HepG2 (cell line): ENCODE results near the gene UQCRC1. TPM values are rescaled to one million over a fixed set of nuclear protein-coding genes. Genes with fewer than 3 reads are reported as not detected.

ENCODE experiments used
- ATAC-seq: fragments of 200-7000 bp; cut with Tn5 transposase; 3 replicates; pipeline ENCODE4 v1.9.1; 2020; ENCODE audit warnings: mild to moderate bottlenecking, moderate library complexity
- BruUV-seq: library from RNA; stranded (reverse); fragments of 400-500 nt; replicated peaks from 2 replicates; lab custom pipeline; 2021; lab: Mats Ljungman, UMichigan
- CTCF ChIA-PET: fragments of 300-600 bp; formaldehyde crosslinking; extraction: SDS; loops from one replicate; lab custom pipeline; 2021; ENCODE audit warnings: low total read pairs, inconsistent platforms, low intra/inter-chr PET ratio; lab: Yijun Ruan, JAX
- POLR2A ChIA-PET: fragments of 350-600 bp; sonication (Branson Sonifier 250); formaldehyde crosslinking; loops from one replicate; lab custom pipeline; 2020; ENCODE audit warnings: antibody characterized with exemption, inconsistent platforms; lab: Yijun Ruan, JAX
- DNase-seq: peaks from one replicate; pipeline ENCODE4 v3.0.0-alpha.2; 2015; ENCODE audit warnings: low spot score
- FAIRE-seq: peaks from 3 replicates; lab custom pipeline; 2011; peaks lifted over from hg19 to GRCh38; lab: Jason Lieb, UNC
- H2AFZ ChIP-seq: one replicate; pipeline ENCODE4 v1.6.1; 2011; ENCODE audit warnings: low read length, inconsistent platforms
- H3K27ac ChIP-seq: fragments of 300-600 bp; 3 replicates; pipeline ENCODE4 v1.8.0; 2011; ENCODE audit warnings: mixed run types, mild to moderate bottlenecking, mixed read lengths, low read length, inconsistent platforms; ENCODE audit not compliant: insufficient read depth; ENCODE audit errors: extremely low read length
- H3K27me3 ChIP-seq, 2 experiments: fragments of 200-600 bp in 1 of 2; 2 replicates in 1 of 2; 3 replicates in 1 of 2; pipeline versions ENCODE4 v1.6.0 to v1.8.0; 2011; ENCODE audit warnings: low read length in 2 of 2, mild to moderate bottlenecking in 2 of 2, moderate library complexity in 2 of 2, inconsistent platforms in 1 of 2; ENCODE audit not compliant: insufficient read depth in 2 of 2, control insufficient read depth in 1 of 2
- H3K36me3 ChIP-seq, 2 experiments: fragments of 200-600 bp in 1 of 2; replicated peaks in 1 of 2; 2 replicates in 1 of 2; 3 replicates in 1 of 2; pipeline versions ENCODE4 v1.5.1 to v1.8.0; 2011; ENCODE audit warnings: low read length in 2 of 2, inconsistent platforms in 1 of 2; ENCODE audit not compliant: insufficient read depth in 2 of 2, control insufficient read depth in 1 of 2
- H3K4me1 ChIP-seq: 2 replicates; pipeline ENCODE4 v1.5.1; 2012; ENCODE audit warnings: low read length, inconsistent platforms; ENCODE audit not compliant: insufficient read depth
- H3K4me2 ChIP-seq: 2 replicates; pipeline ENCODE4 v1.6.0; 2011; ENCODE audit warnings: low read depth, low read length, inconsistent platforms
- H3K4me3 ChIP-seq, 3 experiments: fragments of 200-600 bp in 1 of 3; sonication (generic), shearing (Covaris generic) in 1 of 3; replicated peaks in 1 of 3; 2 replicates each; pipeline ENCODE4 v1.5.1; 2011 to 2016; ENCODE audit warnings: low read length in 3 of 3, inconsistent platforms in 2 of 3, low read depth in 2 of 3, mild to moderate bottlenecking in 2 of 3, control low read depth in 1 of 3, mixed read lengths in 1 of 3; ENCODE audit not compliant: insufficient read depth in 1 of 3
- H3K79me2 ChIP-seq: one replicate; pipeline ENCODE4 v1.6.1; 2011; ENCODE audit warnings: low read length, inconsistent platforms; ENCODE audit not compliant: insufficient read depth
- H3K9ac ChIP-seq: 2 replicates; pipeline ENCODE4 v1.6.0; 2011; ENCODE audit warnings: mild to moderate bottlenecking, low read depth, low read length, inconsistent platforms; ENCODE audit not compliant: insufficient read depth
- H3K9me3 ChIP-seq: 2 replicates; pipeline ENCODE4 v1.5.1; 2012; ENCODE audit warnings: mild to moderate bottlenecking, low read length
- H4K20me1 ChIP-seq: 2 replicates; pipeline ENCODE4 v1.6.0; 2011; ENCODE audit warnings: inconsistent platforms, mild to moderate bottlenecking, low read length, moderate library complexity; ENCODE audit not compliant: insufficient read depth
- EZH2 ChIP-seq: conservative IDR thresholded peaks from 2 replicates; pipeline ENCODE4 v1.6.1; 2012; ENCODE audit warnings: mild to moderate bottlenecking, low read depth, low read length, moderate library complexity
- IKZF4 ChIP-seq: sonication (generic); formaldehyde crosslinking; IDR thresholded peaks from 2 replicates; pipeline ENCODE4 v1.5.1; 2020; ENCODE audit warnings: borderline replicate concordance, mild to moderate bottlenecking, low read depth, missing genetic modification reagents; ENCODE audit errors: not compliant biosample characterization
- POGK ChIP-seq: sonication (generic); formaldehyde crosslinking; conservative IDR thresholded peaks from 2 replicates; pipeline ENCODE4 v1.8.0; 2022; ENCODE audit warnings: mild to moderate bottlenecking, moderate library complexity, missing genetic modification reagents
- RARA ChIP-seq: IDR thresholded peaks from 2 replicates; pipeline ENCODE4 v1.6.1; 2016; ENCODE audit warnings: missing genetic modification reagents, missing compliant biosample characterization
- ZFX ChIP-seq: sonication (generic); formaldehyde crosslinking; IDR thresholded peaks from 2 replicates; pipeline ENCODE4 v1.4.0; 2020; ENCODE audit warnings: mild to moderate bottlenecking, low read depth, missing genetic modification reagents, moderate library complexity
- ZNF572 ChIP-seq: sonication (generic); formaldehyde crosslinking; IDR thresholded peaks from 2 replicates; pipeline ENCODE4 v1.5.1; 2020; ENCODE audit warnings: mild to moderate bottlenecking, missing genetic modification reagents
- ZNF674 ChIP-seq: sonication (generic); formaldehyde crosslinking; IDR thresholded peaks from 2 replicates; pipeline ENCODE4 v1.5.0; 2020; ENCODE audit warnings: low read depth, mild to moderate bottlenecking, missing genetic modification reagents
- ZNF691 ChIP-seq: sonication (generic); formaldehyde crosslinking; IDR thresholded peaks from 2 replicates; pipeline ENCODE4 v1.4.0; 2020; ENCODE audit warnings: missing genetic modification reagents, low read depth, mild to moderate bottlenecking, borderline replicate concordance
- ZNF75D ChIP-seq: sonication (generic); formaldehyde crosslinking; IDR thresholded peaks from 2 replicates; pipeline ENCODE4 v1.8.1; 2023; ENCODE audit warnings: missing genetic modification reagents, mild to moderate bottlenecking, borderline replicate concordance
- WGBS: methylation state at CpG from one replicate; pipeline ENCODE4 v1.1.6; 2017; ENCODE audit warnings: low lambda C conversion rate; 5-methylcytosine and 5-hydroxymethylcytosine counted together
- in situ Hi-C: cut with HindIII; loops from 2 replicates; pipeline ENCODE4 v1.10.0; 2017; ENCODE audit warnings: low pct_unique_long_range_greater_than_20kb; ENCODE audit not compliant: extremely low pct_ligation_motif_present
- intact Hi-C: fragments of 100-400 bp; cut with micrococcal nuclease; formaldehyde crosslinking; loops from one replicate; pipeline ENCODE4 v1.10.0; 2022; ENCODE audit not compliant: unreplicated experiment
- polyA plus RNA-seq, 8 experiments: library from polyadenylated mRNA; depleted of rRNA in 3 of 8; stranded (reverse) in 7 of 8; unstranded in 1 of 8; fragments of >200 nt; fragmentation: Illumina TruSeq in 4 of 8; extraction: Trizol in 4 of 8; gene quantifications; 2 replicates each; pipeline versions ENCODE4 v1.2.1 to v1.2.3, GENCODE V29; 2011 to 2016; ENCODE audit warnings: low read depth in 4 of 8, missing spikeins in 1 of 8, mixed read lengths in 1 of 8; ENCODE audit not compliant: insufficient read depth in 1 of 8
- total RNA-seq, 5 experiments: library from RNA; depleted of rRNA; stranded (reverse); fragments of >200 nt; fragmentation: Illumina TruSeq; extraction: Trizol; gene quantifications; 2 replicates each; pipeline ENCODE4 v1.2.3, GENCODE V29; 2016; ENCODE audit warnings: low read depth in 1 of 5
- TF ChIP-seq, protein P1 (sequence below): sonication (generic); formaldehyde crosslinking; IDR thresholded peaks from 2 replicates; pipeline ENCODE4 v1.5.0; 2020; ENCODE audit warnings: mild to moderate bottlenecking, missing genetic modification reagents, borderline replicate concordance
- TF ChIP-seq, protein P2 (sequence below): sonication (generic); formaldehyde crosslinking; IDR thresholded peaks from 2 replicates; pipeline ENCODE4 v1.5.0; 2020; ENCODE audit warnings: mild to moderate bottlenecking, missing genetic modification reagents
- TF ChIP-seq, protein P3 (sequence below): sonication (generic); formaldehyde crosslinking; IDR thresholded peaks from 2 replicates; pipeline ENCODE4 v1.8.0; 2022; ENCODE audit warnings: mild to moderate bottlenecking, missing genetic modification reagents, moderate library complexity

The UQCRC1 gene
- total and polyA plus RNA-seq, 2 of the 13 experiments (the other 11 are each of a cell fraction or from before 2014, with no cell fraction given), result 316 to 680 TPM

- no peaks in the 10 kb centered on the region for H3K9me3 ChIP-seq
- DNase-seq, result no peak
- in situ Hi-C loops (no loop called here), intact Hi-C loops (no loop called here)
- H4K20me1 ChIP-seq, result peaks cover 51% of the 10 kb centered on the region
- H3K4me2 ChIP-seq, result peak overlapping the region; percentile 78; the same call in 1 of the 2 replicates
- 93% methylated on average over 3 of the region's 5 CpGs for WGBS
- peaks cover 18 to 48% of the 10 kb centered on the region in 2 experiments; a peak in 4 of 5 replicates for H3K36me3 ChIP-seq
- ChIA-PET CTCF (no interaction called here), POLR2A (interaction anchor here (0.6 to 1.2 kb wide), 3 partner anchors 80 to 112 kb away, joined by 3 to 7 read pairs (median 3); partner anchors contain the start of gene SLC26A6)
- H3K9ac ChIP-seq, result peak overlapping the region; percentile 82
- no peak for ATAC-seq
- peaks cover 82% of the 10 kb centered on the region for H3K4me1 ChIP-seq
- H3K4me3 ChIP-seq, result peak overlapping the region in 1 of 3 experiments; percentile 92; a peak in 1 of 6 replicates
- peaks cover 60% of the 10 kb centered on the region for H3K79me2 ChIP-seq
- H2AFZ ChIP-seq, result no peak overlapping the region
- no peak for FAIRE-seq
- H3K27me3 ChIP-seq, result no peaks in the 10 kb centered on the region; a peak in 1 of 5 replicates
- no TSS peak for BruUV-seq
- H3K27ac ChIP-seq, result no peak overlapping the region
- no peak for TF ChIP-seq ZNF674 (CRISPR knock-in tag)
- no peak for TF ChIP-seq ZNF691 (CRISPR knock-in tag)
- no peak for TF ChIP-seq EZH2
- TF ChIP-seq POGK, result no peak
- TF ChIP-seq, protein P1, sequence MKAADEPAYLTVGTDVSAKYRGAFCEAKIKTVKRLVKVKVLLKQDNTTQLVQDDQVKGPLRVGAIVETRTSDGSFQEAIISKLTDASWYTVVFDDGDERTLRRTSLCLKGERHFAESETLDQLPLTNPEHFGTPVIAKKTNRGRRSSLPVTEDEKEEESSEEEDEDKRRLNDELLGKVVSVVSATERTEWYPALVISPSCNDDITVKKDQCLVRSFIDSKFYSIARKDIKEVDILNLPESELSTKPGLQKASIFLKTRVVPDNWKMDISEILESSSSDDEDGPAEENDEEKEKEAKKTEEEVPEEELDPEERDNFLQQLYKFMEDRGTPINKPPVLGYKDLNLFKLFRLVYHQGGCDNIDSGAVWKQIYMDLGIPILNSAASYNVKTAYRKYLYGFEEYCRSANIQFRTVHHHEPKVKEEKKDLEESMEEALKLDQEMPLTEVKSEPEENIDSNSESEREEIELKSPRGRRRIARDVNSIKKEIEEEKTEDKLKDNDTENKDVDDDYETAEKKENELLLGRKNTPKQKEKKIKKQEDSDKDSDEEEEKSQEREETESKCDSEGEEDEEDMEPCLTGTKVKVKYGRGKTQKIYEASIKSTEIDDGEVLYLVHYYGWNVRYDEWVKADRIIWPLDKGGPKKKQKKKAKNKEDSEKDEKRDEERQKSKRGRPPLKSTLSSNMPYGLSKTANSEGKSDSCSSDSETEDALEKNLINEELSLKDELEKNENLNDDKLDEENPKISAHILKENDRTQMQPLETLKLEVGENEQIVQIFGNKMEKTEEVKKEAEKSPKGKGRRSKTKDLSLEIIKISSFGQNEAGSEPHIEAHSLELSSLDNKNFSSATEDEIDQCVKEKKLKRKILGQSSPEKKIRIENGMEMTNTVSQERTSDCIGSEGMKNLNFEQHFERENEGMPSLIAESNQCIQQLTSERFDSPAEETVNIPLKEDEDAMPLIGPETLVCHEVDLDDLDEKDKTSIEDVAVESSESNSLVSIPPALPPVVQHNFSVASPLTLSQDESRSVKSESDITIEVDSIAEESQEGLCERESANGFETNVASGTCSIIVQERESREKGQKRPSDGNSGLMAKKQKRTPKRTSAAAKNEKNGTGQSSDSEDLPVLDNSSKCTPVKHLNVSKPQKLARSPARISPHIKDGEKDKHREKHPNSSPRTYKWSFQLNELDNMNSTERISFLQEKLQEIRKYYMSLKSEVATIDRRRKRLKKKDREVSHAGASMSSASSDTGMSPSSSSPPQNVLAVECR, result no peak
- no peak for TF ChIP-seq ZNF75D (CRISPR knock-in tag)
- TF ChIP-seq, protein P2, sequence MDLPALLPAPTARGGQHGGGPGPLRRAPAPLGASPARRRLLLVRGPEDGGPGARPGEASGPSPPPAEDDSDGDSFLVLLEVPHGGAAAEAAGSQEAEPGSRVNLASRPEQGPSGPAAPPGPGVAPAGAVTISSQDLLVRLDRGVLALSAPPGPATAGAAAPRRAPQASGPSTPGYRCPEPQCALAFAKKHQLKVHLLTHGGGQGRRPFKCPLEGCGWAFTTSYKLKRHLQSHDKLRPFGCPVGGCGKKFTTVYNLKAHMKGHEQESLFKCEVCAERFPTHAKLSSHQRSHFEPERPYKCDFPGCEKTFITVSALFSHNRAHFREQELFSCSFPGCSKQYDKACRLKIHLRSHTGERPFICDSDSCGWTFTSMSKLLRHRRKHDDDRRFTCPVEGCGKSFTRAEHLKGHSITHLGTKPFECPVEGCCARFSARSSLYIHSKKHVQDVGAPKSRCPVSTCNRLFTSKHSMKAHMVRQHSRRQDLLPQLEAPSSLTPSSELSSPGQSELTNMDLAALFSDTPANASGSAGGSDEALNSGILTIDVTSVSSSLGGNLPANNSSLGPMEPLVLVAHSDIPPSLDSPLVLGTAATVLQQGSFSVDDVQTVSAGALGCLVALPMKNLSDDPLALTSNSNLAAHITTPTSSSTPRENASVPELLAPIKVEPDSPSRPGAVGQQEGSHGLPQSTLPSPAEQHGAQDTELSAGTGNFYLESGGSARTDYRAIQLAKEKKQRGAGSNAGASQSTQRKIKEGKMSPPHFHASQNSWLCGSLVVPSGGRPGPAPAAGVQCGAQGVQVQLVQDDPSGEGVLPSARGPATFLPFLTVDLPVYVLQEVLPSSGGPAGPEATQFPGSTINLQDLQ (CRISPR knock-in tag), result no peak
- no peak for TF ChIP-seq ZFX (CRISPR knock-in tag)
- TF ChIP-seq ZNF572, result no peak
- TF ChIP-seq, protein P3, sequence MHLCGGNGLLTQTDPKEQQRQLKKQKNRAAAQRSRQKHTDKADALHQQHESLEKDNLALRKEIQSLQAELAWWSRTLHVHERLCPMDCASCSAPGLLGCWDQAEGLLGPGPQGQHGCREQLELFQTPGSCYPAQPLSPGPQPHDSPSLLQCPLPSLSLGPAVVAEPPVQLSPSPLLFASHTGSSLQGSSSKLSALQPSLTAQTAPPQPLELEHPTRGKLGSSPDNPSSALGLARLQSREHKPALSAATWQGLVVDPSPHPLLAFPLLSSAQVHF, result no peak
- no peak for TF ChIP-seq IKZF4 (CRISPR knock-in tag)
- TF ChIP-seq RARA (CRISPR knock-in tag), result no peak
These were observed 56.1 kb downstream of the UQCRC1 start for GRCh38 chr3:48553361-48553760.
